SU-DHL-6 (cell line): ENCODE measurements around the gene NEGR1.

ENCODE experiments used
- H2AFZ ChIP-seq: fragments of 200-600 bp; sonication (generic); 2 replicates; pipeline ENCODE4 v1.6.1; 2014; ENCODE audit warnings: low read depth, mild to moderate bottlenecking, moderate library complexity, mixed read lengths, antibody characterized with exemption, low read length; ENCODE audit not compliant: severe bottlenecking
- H3F3A ChIP-seq: fragments of 200-600 bp; shearing (Covaris generic); 2 replicates; pipeline ENCODE4 v1.6.0; 2016; ENCODE audit warnings: antibody characterized with exemption, mild to moderate bottlenecking; ENCODE audit not compliant: insufficient read depth
- H3K27ac ChIP-seq: fragments of 200-600 bp; sonication (generic); 2 replicates; pipeline ENCODE4 v1.5.1; 2016; ENCODE audit warnings: low read depth, mild to moderate bottlenecking, low read length, moderate library complexity, mixed read lengths
- H3K27me3 ChIP-seq: fragments of 200-600 bp; sonication (generic), shearing (Covaris generic); 2 replicates; pipeline ENCODE4 v1.6.0; 2014; ENCODE audit warnings: mild to moderate bottlenecking, low read length
- H3K36me3 ChIP-seq: fragments of 200-600 bp; sonication (generic); 2 replicates; pipeline ENCODE4 v1.6.1; 2014; ENCODE audit warnings: mild to moderate bottlenecking, low read length, mixed read lengths
- H3K4me2 ChIP-seq: fragments of 300-600, 200-600 bp; shearing (Covaris generic), sonication (generic); 2 replicates; pipeline ENCODE4 v1.6.0; 2014; ENCODE audit warnings: low read length, low read depth, mild to moderate bottlenecking; ENCODE audit not compliant: poor library complexity, severe bottlenecking
- H3K4me3 ChIP-seq: fragments of 200-600 bp; sonication (generic); 2 replicates; pipeline ENCODE4 v1.5.1; 2014; ENCODE audit warnings: antibody characterized with exemption, low read length, mild to moderate bottlenecking, mixed read lengths; ENCODE audit not compliant: insufficient read depth, poor library complexity, severe bottlenecking
- H3K79me2 ChIP-seq: fragments of 200-600 bp; sonication (generic); 2 replicates; pipeline ENCODE4 v1.6.1; 2014; ENCODE audit warnings: mild to moderate bottlenecking, low read length, moderate library complexity; ENCODE audit not compliant: insufficient read depth
- H3K9ac ChIP-seq: fragments of 200-600 bp; sonication (generic); 2 replicates; pipeline ENCODE4 v1.7.0; 2014; ENCODE audit warnings: mild to moderate bottlenecking, low read length
- H3K9me2 ChIP-seq: fragments of 200-600 bp; sonication (generic); replicated peaks from 2 replicates; pipeline ENCODE4 v1.6.1; 2014; ENCODE audit warnings: low read length; ENCODE audit not compliant: insufficient read depth
- H3K9me3 ChIP-seq: fragments of 200-600 bp; sonication (generic); 2 replicates; pipeline ENCODE4 v1.6.1; 2014; ENCODE audit warnings: low read length, mixed read lengths; ENCODE audit not compliant: insufficient read depth
- H4K20me1 ChIP-seq: fragments of 200-600 bp; sonication (generic); 2 replicates; pipeline ENCODE4 v1.6.1; 2014; ENCODE audit warnings: low read depth, mild to moderate bottlenecking, antibody characterized with exemption, low read length, moderate library complexity, mixed read lengths
- EZH2phosphoT487 ChIP-seq: fragments of 200-600 bp; sonication (generic), shearing (Covaris generic); conservative IDR thresholded peaks from 2 replicates; pipeline ENCODE4 v1.6.1; 2018; ENCODE audit warnings: mild to moderate bottlenecking, antibody characterized with exemption, low read length, moderate library complexity, mixed read lengths
- TF ChIP-seq, protein P1 (sequence below): fragments of 200-600 bp; sonication (generic); IDR thresholded peaks from one replicate; pipeline ENCODE4 v1.5.1; 2017; ENCODE audit warnings: antibody characterized with exemption, mild to moderate bottlenecking, low read length, moderate library complexity; ENCODE audit not compliant: insufficient read depth, poor library complexity, severe bottlenecking

NEGR1 gene

GRCh38 chr1:72094209-72094608, 188.1 kb downstream of the NEGR1 start:
- Histone ChIP-seq H3K27ac (no peak overlapping the region), H3K27me3 (no peaks in the 10 kb centered on the region), H3K4me3 (no peak overlapping the region), H4K20me1 (no peaks in the 10 kb centered on the region), H2AFZ (no peak overlapping the region), H3K4me2 (no peak overlapping the region), H3K9me3 (no peaks in the 10 kb centered on the region), H3F3A (no peaks in the 10 kb centered on the region), H3K79me2 (no peaks in the 10 kb centered on the region), H3K9ac (no peak overlapping the region), H3K36me3 (no peaks in the 10 kb centered on the region), H3K9me2 (no peaks in the 10 kb centered on the region)
- no peak for TF ChIP-seq EZH2phosphoT487
- TF ChIP-seq, protein P1, sequence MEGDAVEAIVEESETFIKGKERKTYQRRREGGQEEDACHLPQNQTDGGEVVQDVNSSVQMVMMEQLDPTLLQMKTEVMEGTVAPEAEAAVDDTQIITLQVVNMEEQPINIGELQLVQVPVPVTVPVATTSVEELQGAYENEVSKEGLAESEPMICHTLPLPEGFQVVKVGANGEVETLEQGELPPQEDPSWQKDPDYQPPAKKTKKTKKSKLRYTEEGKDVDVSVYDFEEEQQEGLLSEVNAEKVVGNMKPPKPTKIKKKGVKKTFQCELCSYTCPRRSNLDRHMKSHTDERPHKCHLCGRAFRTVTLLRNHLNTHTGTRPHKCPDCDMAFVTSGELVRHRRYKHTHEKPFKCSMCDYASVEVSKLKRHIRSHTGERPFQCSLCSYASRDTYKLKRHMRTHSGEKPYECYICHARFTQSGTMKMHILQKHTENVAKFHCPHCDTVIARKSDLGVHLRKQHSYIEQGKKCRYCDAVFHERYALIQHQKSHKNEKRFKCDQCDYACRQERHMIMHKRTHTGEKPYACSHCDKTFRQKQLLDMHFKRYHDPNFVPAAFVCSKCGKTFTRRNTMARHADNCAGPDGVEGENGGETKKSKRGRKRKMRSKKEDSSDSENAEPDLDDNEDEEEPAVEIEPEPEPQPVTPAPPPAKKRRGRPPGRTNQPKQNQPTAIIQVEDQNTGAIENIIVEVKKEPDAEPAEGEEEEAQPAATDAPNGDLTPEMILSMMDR, result no peak

GRCh38 chr1:72086394-72086793, 195.9 kb downstream of the NEGR1 start:
- no peak overlapping the region for H2AFZ ChIP-seq
- no peaks in the 10 kb centered on the region for H3K79me2 ChIP-seq
- H3K9me2 ChIP-seq, result no peaks in the 10 kb centered on the region
- no peaks in the 10 kb centered on the region for H3F3A ChIP-seq
- H3K9ac ChIP-seq, result no peak overlapping the region
- no peaks in the 10 kb centered on the region for H3K36me3 ChIP-seq
- H3K27me3 ChIP-seq, result no peaks in the 10 kb centered on the region
- no peak overlapping the region for H3K4me2 ChIP-seq
- no peaks in the 10 kb centered on the region for H4K20me1 ChIP-seq
- no peaks in the 10 kb centered on the region for H3K9me3 ChIP-seq
- no peak for TF ChIP-seq EZH2phosphoT487
- TF ChIP-seq, protein P1, result no peak
- no peak overlapping the region for H3K27ac ChIP-seq
- H3K4me3 ChIP-seq, result no peak overlapping the region

GRCh38 chr1:72075425-72075824, 206.9 kb downstream of the NEGR1 start:
- Histone ChIP-seq H3K36me3 (no peaks in the 10 kb centered on the region), H3K27ac (no peak overlapping the region), H3K27me3 (no peaks in the 10 kb centered on the region), H3K9me3 (no peaks in the 10 kb centered on the region), H4K20me1 (no peaks in the 10 kb centered on the region), H3K4me3 (no peak overlapping the region), H3K4me2 (no peak overlapping the region), H2AFZ (no peak overlapping the region), H3K9me2 (no peaks in the 10 kb centered on the region), H3K79me2 (no peaks in the 10 kb centered on the region), H3K9ac (no peak overlapping the region), H3F3A (no peaks in the 10 kb centered on the region)
- TF ChIP-seq, protein P1, result no peak
- TF ChIP-seq EZH2phosphoT487, result no peak

DNA sequence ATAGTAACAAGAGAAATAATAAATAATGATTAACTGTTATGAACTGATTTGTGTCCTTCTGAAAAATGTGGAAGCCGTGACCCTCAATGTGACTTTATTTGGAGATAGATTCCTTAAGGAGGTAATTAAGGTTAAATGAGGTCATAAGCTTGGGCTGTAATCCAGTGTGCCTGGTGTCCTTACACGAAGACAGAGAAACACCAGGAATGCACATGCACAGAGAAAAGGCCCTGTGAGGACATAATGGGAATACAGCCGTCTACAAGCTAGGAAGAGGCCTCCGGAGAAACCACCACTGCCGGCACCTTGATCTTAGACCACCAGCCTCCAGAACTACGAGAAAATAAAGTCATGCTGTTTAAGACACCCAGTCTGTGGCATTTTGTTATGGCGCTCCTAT, 215.9 kb downstream of the NEGR1 start:
- Histone ChIP-seq H3K4me3 (no peak overlapping the region), H3K9me3 (no peaks in the 10 kb centered on the region), H3K79me2 (no peaks in the 10 kb centered on the region), H3K36me3 (no peaks in the 10 kb centered on the region), H3K27me3 (no peaks in the 10 kb centered on the region), H2AFZ (no peak overlapping the region), H3K27ac (no peak overlapping the region), H3K9ac (no peak overlapping the region), H3K4me2 (no peak overlapping the region), H3K9me2 (no peaks in the 10 kb centered on the region), H3F3A (no peaks in the 10 kb centered on the region), H4K20me1 (no peaks in the 10 kb centered on the region)
- TF ChIP-seq, protein P1, result no peak
- no peak for TF ChIP-seq EZH2phosphoT487
